Measurements from ENCODE around the gene CEACAM4.
"Not testable (repeated sequence)": the region's sequence is repeated elsewhere in the genome, so short reads cannot be mapped to it uniquely, and the experiment has no call there.

CEACAM4 gene

GRCh38 chr19:41582577-41583182 is 44.2 kb downstream of the CEACAM4 start:
- not testable (repeated sequence) for DNase-seq

- not testable (repeated sequence) for DNase-seq
These were observed 45.8 kb downstream of the CEACAM4 start for GRCh38 chr19:41581068-41581467.

GRCh38 chr19:41578886-41579285 is 48.0 kb downstream of the CEACAM4 start:
- no peak for DNase-seq

GRCh38 chr19:41577833-41578232 is 49.0 kb downstream of the CEACAM4 start:
- DNase-seq = no peak

- no peak for DNase-seq
These were observed 49.6 kb downstream of the CEACAM4 start for GRCh38 chr19:41577144-41577830.

- DNase-seq = no peak
These were observed 50.9 kb downstream of the CEACAM4 start, which contains the start of gene CEACAM21 for GRCh38 chr19:41575998-41576397. Gene CEACAM21 (plus strand): TSS chr19:41576166. CDS start chr19:41576275, 109 bp downstream.

GRCh38 chr19:41570639-41571112 is 56.2 kb downstream of the CEACAM4 start:
- no peak for DNase-seq

DNA sequence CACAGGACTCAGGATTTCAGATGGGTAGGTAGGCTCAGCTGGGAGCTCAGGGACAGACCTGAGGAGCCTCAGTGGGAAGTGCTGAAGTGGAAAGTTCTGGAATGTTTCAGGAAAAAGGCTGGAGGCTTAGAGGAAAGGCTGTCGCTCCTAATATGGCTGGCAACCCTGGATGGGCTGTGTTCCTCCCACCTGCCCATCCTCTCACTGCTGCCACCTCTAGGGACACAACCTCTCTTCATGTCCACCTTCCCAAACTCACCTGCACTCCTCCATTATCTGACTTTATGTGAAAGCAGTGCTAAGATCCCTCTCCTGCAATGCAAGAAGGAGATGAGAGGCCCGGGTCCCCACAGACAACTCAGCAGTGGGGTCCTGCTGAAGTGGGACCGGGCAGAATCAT is 56.7 kb downstream of the CEACAM4 start:
- no peak for DNase-seq

DNA sequence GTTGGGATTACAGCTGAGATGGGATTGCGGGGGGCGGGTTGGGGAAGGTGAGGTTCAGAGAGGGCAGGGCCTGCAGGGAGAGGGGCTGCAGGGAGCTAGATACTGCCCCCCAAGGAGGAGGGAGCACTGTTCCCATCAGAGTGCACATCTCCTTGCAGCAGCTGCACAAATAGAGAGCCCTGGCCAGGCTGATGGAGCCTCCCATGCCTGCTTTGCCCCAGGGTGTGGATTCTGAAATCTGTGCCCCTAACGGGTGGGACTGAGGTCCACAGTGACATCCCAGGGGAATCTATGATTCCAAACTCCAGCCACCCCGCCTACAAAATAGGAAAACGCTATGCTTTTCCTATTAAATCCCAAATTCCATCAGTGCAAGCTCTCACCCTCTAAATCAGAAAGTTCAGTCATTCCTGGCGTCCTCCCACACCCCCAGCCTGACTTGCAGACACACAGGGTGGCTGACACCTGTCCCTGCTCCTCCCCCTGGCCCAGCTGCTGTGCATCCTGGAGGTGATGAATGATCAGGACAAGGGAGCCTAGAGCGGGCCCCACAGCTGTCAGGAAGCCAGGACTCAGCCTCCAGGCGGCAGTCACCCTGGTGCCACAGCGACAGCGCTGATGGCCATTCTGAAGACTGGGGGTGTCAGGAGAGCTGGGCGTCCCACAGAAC is 57.3 kb downstream of the CEACAM4 start:
- no peak for DNase-seq
